Endothelial cell of umbilical vein (primary cell): ENCODE results near the gene ARHGAP27. TPM values are rescaled to one million over a fixed set of nuclear protein-coding genes. Genes with fewer than 3 reads are reported as not detected.

Source experiments
- BruUV-seq: library from RNA; stranded (reverse); fragments of 400-500 nt; replicated peaks from 2 replicates; lab custom pipeline; 2021; lab: Mats Ljungman, UMichigan
- CTCF ChIA-PET: fragments of 300-600, 350-600 bp; sonication (Branson Sonifier 250); formaldehyde crosslinking; loops from one replicate; lab custom pipeline; 2021; ENCODE audit warnings: antibody characterized with exemption, inconsistent platforms; lab: Charles Lee
- POLR2A ChIA-PET: fragments of 300-600, 350-600 bp; sonication (Branson Sonifier 250); formaldehyde crosslinking; loops from one replicate; lab custom pipeline; 2021; ENCODE audit warnings: antibody characterized with exemption, inconsistent platforms; lab: Charles Lee
- DNase-seq: peaks from one replicate; pipeline ENCODE4 v3.0.0-alpha.2; 2011; ENCODE audit warnings: low read depth, low spot score
- FAIRE-seq: peaks from 2 replicates; lab custom pipeline; 2011; peaks lifted over from hg19 to GRCh38; lab: Jason Lieb, UNC
- H2AFZ ChIP-seq: 2 replicates; pipeline ENCODE4 v1.6.0; 2012; ENCODE audit warnings: low read depth, low read length, control low read depth, inconsistent platforms
- H3K27ac ChIP-seq: 2 replicates; pipeline ENCODE4 v1.5.1; 2011; ENCODE audit warnings: low read depth, mild to moderate bottlenecking, control low read depth, low read length, moderate library complexity; ENCODE audit not compliant: insufficient read depth
- H3K27me3 ChIP-seq, 2 experiments: 2 replicates each; pipeline versions ENCODE4 v1.6.0 to v1.6.1; 2011; ENCODE audit warnings: low read length in 2 of 2, mixed read lengths in 1 of 2; ENCODE audit not compliant: control insufficient read depth in 2 of 2, insufficient read depth in 2 of 2
- H3K36me3 ChIP-seq, 2 experiments: 2 replicates in 1 of 2; 3 replicates in 1 of 2; pipeline ENCODE4 v1.5.1; 2011; ENCODE audit warnings: low read length in 2 of 2, mild to moderate bottlenecking in 1 of 2, moderate library complexity in 1 of 2; ENCODE audit not compliant: control insufficient read depth in 2 of 2, insufficient read depth in 2 of 2; ENCODE audit errors: extremely low read depth in 1 of 2
- H3K4me1 ChIP-seq: 3 replicates; pipeline ENCODE4 v1.5.1; 2011; ENCODE audit warnings: mild to moderate bottlenecking, low read length; ENCODE audit not compliant: control insufficient read depth, insufficient read depth; ENCODE audit errors: extremely low read depth
- H3K4me2 ChIP-seq: 2 replicates; pipeline ENCODE4 v1.6.1; 2011; ENCODE audit warnings: low read length, control low read depth, mixed read lengths; ENCODE audit not compliant: insufficient read depth
- H3K4me3 ChIP-seq, 3 experiments: fragments of 200-600 bp in 1 of 3; sonication (generic), shearing (Covaris generic) in 1 of 3; replicated peaks in 1 of 3; 2 replicates each; pipeline ENCODE4 v1.5.1; 2011 to 2016; ENCODE audit warnings: control low read depth in 3 of 3, low read length in 3 of 3, mild to moderate bottlenecking in 2 of 3, inconsistent platforms in 1 of 3, low read depth in 1 of 3, moderate library complexity in 1 of 3; ENCODE audit not compliant: insufficient read depth in 1 of 3
- H3K79me2 ChIP-seq: 2 replicates; pipeline ENCODE4 v1.6.0; 2012; ENCODE audit warnings: low read length, inconsistent platforms; ENCODE audit not compliant: control insufficient read depth, insufficient read depth
- H3K9ac ChIP-seq: replicated peaks from 2 replicates; pipeline ENCODE3; 2011; ENCODE audit warnings: low read length, control low read depth; ENCODE audit not compliant: insufficient read depth; ENCODE audit errors: extremely low read depth
- H3K9me1 ChIP-seq: replicated peaks from 3 replicates; pipeline ENCODE4 v1.6.0; 2011; ENCODE audit warnings: mild to moderate bottlenecking, low read length; ENCODE audit not compliant: control insufficient read depth, insufficient read depth; ENCODE audit errors: extremely low read depth
- H3K9me3 ChIP-seq: replicated peaks from 2 replicates; pipeline ENCODE4 v1.5.1; 2012; ENCODE audit warnings: low read length, inconsistent platforms; ENCODE audit not compliant: control insufficient read depth, insufficient read depth
- H4K20me1 ChIP-seq: replicated peaks from 2 replicates; pipeline ENCODE3; 2011; ENCODE audit warnings: mild to moderate bottlenecking, low read length; ENCODE audit not compliant: control insufficient read depth, insufficient read depth; ENCODE audit errors: extremely low read depth
- CTCF ChIP-seq, 2 donors: IDR thresholded peaks; 1 replicate in 1 of 2; 2 replicates in 1 of 2; pipeline ENCODE4 v1.5.1; 2011; ENCODE audit warnings: low read length in 2 of 2, mild to moderate bottlenecking in 2 of 2, moderate library complexity in 2 of 2, control low read depth in 1 of 2, inconsistent platforms in 1 of 2, low read depth in 1 of 2; ENCODE audit not compliant: insufficient read depth in 1 of 2; ENCODE audit errors: extremely low read depth in 1 of 2
- EZH2 ChIP-seq: IDR thresholded peaks from 2 replicates; pipeline ENCODE4 v1.6.1; 2012; ENCODE audit warnings: borderline replicate concordance, low read depth, mild to moderate bottlenecking, moderate library complexity, low read length, inconsistent platforms; ENCODE audit not compliant: severe bottlenecking
- FOS ChIP-seq: IDR thresholded peaks from 2 replicates; pipeline ENCODE4 v1.6.1; 2011; ENCODE audit warnings: mild to moderate bottlenecking, low read length, moderate library complexity, borderline replicate concordance; ENCODE audit not compliant: insufficient read depth
- GATA2 ChIP-seq: IDR thresholded peaks from 2 replicates; pipeline ENCODE4 v1.7.0; 2011; ENCODE audit warnings: low read depth, mild to moderate bottlenecking, moderate library complexity, mixed read lengths, low read length; ENCODE audit not compliant: insufficient read length, insufficient read depth
- JUN ChIP-seq: IDR thresholded peaks from 2 replicates; pipeline ENCODE4 v1.6.1; 2011; ENCODE audit warnings: borderline replicate concordance, low read depth; ENCODE audit not compliant: insufficient read length, insufficient read depth
- MAX ChIP-seq: IDR thresholded peaks from 2 replicates; pipeline ENCODE4 v1.6.1; 2011; ENCODE audit not compliant: insufficient read depth, insufficient read length
- MYC ChIP-seq: IDR thresholded peaks from one replicate; pipeline ENCODE4 v1.6.1; 2011; ENCODE audit warnings: mild to moderate bottlenecking, low read depth, low read length
- POLR2A ChIP-seq: IDR thresholded peaks from 2 replicates; pipeline ENCODE4 v1.6.1; 2012; ENCODE audit warnings: low read depth, mild to moderate bottlenecking, control low read depth, low read length
- dilution Hi-C: fragments of 300-500 bp; cut with MboI; formaldehyde crosslinking; loops from one replicate; pipeline ENCODE4 v1.15.0; 2019; ENCODE audit warnings: low sequenced_read_pairs; ENCODE audit not compliant: extremely low pct_ligation_motif_present
- intact Hi-C: fragments of 100-400 bp; cut with micrococcal nuclease; formaldehyde crosslinking; loops from one replicate; pipeline ENCODE4 v1.10.0; 2022
- polyA plus RNA-seq, 4 experiments: library from polyadenylated mRNA; depleted of rRNA in 3 of 4; stranded (reverse) in 3 of 4; unstranded in 1 of 4; fragments of >200 nt; gene quantifications; 2 replicates each; pipeline versions ENCODE4 v1.2.1 to v1.2.3, GENCODE V29; 2011 to 2012; ENCODE audit warnings: missing spikeins in 1 of 4
- total RNA-seq: library from RNA; stranded (reverse); gene quantifications from 2 replicates; pipeline ENCODE4 v1.2.3, GENCODE V29; 2021

ARHGAP27 gene
- total and polyA plus RNA-seq, 2 donors (not counting 3 experiments of a cell fraction or from before 2014, with no cell fraction given) = 21.0 to 47.0 TPM

- H3K27ac ChIP-seq = no peak overlapping the region
- no peaks in the 10 kb centered on the region for H4K20me1 ChIP-seq
- H3K9ac ChIP-seq = no peak overlapping the region
- no TSS peak for BruUV-seq
- H3K4me3 ChIP-seq = no peak overlapping the region
- POLR2A ChIA-PET = no interaction called here
- dilution Hi-C loops (no loop called here), intact Hi-C loops (no loop called here)
- TF ChIP-seq FOS = no peak
- no peak for TF ChIP-seq POLR2A
- no peak for TF ChIP-seq JUN
- TF ChIP-seq EZH2 = no peak
- CTCF ChIA-PET = no interaction called here
- H3K27me3 ChIP-seq = no peaks in the 10 kb centered on the region
- H3K9me1 ChIP-seq = no peaks in the 10 kb centered on the region
- DNase-seq (no peak), FAIRE-seq (no peak)
- peaks cover 0 to 23% of the 10 kb centered on the region in 2 experiments for H3K36me3 ChIP-seq
- H3K9me3 ChIP-seq = no peaks in the 10 kb centered on the region
- no peaks in the 10 kb centered on the region for H3K79me2 ChIP-seq
- H2AFZ ChIP-seq = no peak overlapping the region
- no peak overlapping the region for H3K4me2 ChIP-seq
- H3K4me1 ChIP-seq = peaks cover 7% of the 10 kb centered on the region
Measured at GRCh38 chr17:45405250-45406086, 27.2 kb downstream of the ARHGAP27 start.

- Histone ChIP-seq H3K9me3 (no peaks in the 10 kb centered on the region), H3K9me1 (no peaks in the 10 kb centered on the region), H3K4me2 (no peak overlapping the region), H3K4me3 (no peak overlapping the region), H3K27me3 (no peaks in the 10 kb centered on the region), H2AFZ (no peak overlapping the region), H4K20me1 (no peaks in the 10 kb centered on the region), H3K36me3 (peaks cover 0 to 25% of the 10 kb centered on the region in 2 experiments), H3K27ac (no peak overlapping the region), H3K79me2 (no peaks in the 10 kb centered on the region), H3K9ac (no peak overlapping the region), H3K4me1 (peaks cover 2% of the 10 kb centered on the region)
- ChIA-PET POLR2A (no interaction called here), CTCF (no interaction called here)
- DNase-seq (no peak), FAIRE-seq (no peak)
- intact Hi-C loops (no loop called here), dilution Hi-C loops (no loop called here)
- TF ChIP-seq MYC (no peak), MAX (no peak), FOS (no peak), CTCF (IDR thresholded peaks at IDR 0.05; ENCODE audit: extremely low read depth in 1 of 2, insufficient read depth in 1 of 2, low read depth in 1 of 2, low read length in 2 of 2) (no peak), GATA2 (no peak)
- no TSS peak for BruUV-seq
Measured at GRCh38 chr17:45404870-45405249, 27.8 kb downstream of the ARHGAP27 start.
